ENCODE measurements around the gene RAD51B. TPM values are rescaled to one million over a fixed set of nuclear protein-coding genes. Genes with fewer than 3 reads are reported as not detected.

The RAD51B gene
- total RNA-seq, 1 experiment from 2014 or later: 23.3 TPM

- intact Hi-C loops (cut with micrococcal nuclease; ENCODE audit: unreplicated experiment): no loop called here
- Histone ChIP-seq H3K27ac (ENCODE audit: low read depth, low read length, poor library complexity, severe bottlenecking) (no peak overlapping the region), H3K9me3 (ENCODE audit: low read depth, low read length, poor library complexity, severe bottlenecking) (no peaks in the 10 kb centered on the region), H3K4me3 (ENCODE audit: low read depth, low read length, poor library complexity, severe bottlenecking) (no peak overlapping the region), H3K27me3 (replicated peaks; ENCODE audit: insufficient read depth, low read depth, low read length, poor library complexity) (no peaks in the 10 kb centered on the region), H3K4me1 (ENCODE audit: insufficient read depth, low read length, poor library complexity, severe bottlenecking) (no peaks in the 10 kb centered on the region), H3K36me3 (ENCODE audit: insufficient read depth, low read length, poor library complexity, severe bottlenecking) (no peaks in the 10 kb centered on the region)
- DNase-seq (ENCODE audit: low spot score): no peak
- no peak for TF ChIP-seq EZH2 (IDR thresholded peaks at IDR 0.05; ENCODE audit: borderline replicate concordance, low read depth, low read length, poor library complexity, severe bottlenecking)
- TF ChIP-seq CTCF (conservative IDR thresholded peaks at IDR 0.05; ENCODE audit: low read depth, low read length): no peak
- ChIA-PET POLR2A (ENCODE audit: low non-redundant PET) (no interaction called here), CTCF (no interaction called here)
- BruUV-seq (replicated peaks): no TSS peak
These were observed 138.4 kb downstream of the RAD51B start for GRCh38 chr14:67957946-67958345.

- Histone ChIP-seq H3K27ac (ENCODE audit: low read depth, low read length, poor library complexity, severe bottlenecking) (no peak overlapping the region), H3K4me1 (ENCODE audit: insufficient read depth, low read length, poor library complexity, severe bottlenecking) (no peaks in the 10 kb centered on the region), H3K27me3 (replicated peaks; ENCODE audit: insufficient read depth, low read depth, low read length, poor library complexity) (no peaks in the 10 kb centered on the region), H3K4me3 (ENCODE audit: low read depth, low read length, poor library complexity, severe bottlenecking) (no peak overlapping the region), H3K36me3 (ENCODE audit: insufficient read depth, low read length, poor library complexity, severe bottlenecking) (no peaks in the 10 kb centered on the region), H3K9me3 (ENCODE audit: low read depth, low read length, poor library complexity, severe bottlenecking) (no peaks in the 10 kb centered on the region)
- TF ChIP-seq EZH2 (IDR thresholded peaks at IDR 0.05; ENCODE audit: borderline replicate concordance, low read depth, low read length, poor library complexity, severe bottlenecking) (no peak), CTCF (conservative IDR thresholded peaks at IDR 0.05; ENCODE audit: low read depth, low read length) (no peak)
- DNase-seq (ENCODE audit: low spot score): no peak
- ChIA-PET POLR2A (ENCODE audit: low non-redundant PET) (no interaction called here), CTCF (no interaction called here)
- intact Hi-C loops (cut with micrococcal nuclease; ENCODE audit: unreplicated experiment): no loop called here
- no TSS peak for BruUV-seq (replicated peaks)
These were observed 142.1 kb downstream of the RAD51B start for GRCh38 chr14:67961676-67962075.

GRCh38 chr14:67962215-67962644 is 142.7 kb downstream of the RAD51B start:
- intact Hi-C loops (cut with micrococcal nuclease; ENCODE audit: unreplicated experiment): no loop called here
- TF ChIP-seq EZH2 (IDR thresholded peaks at IDR 0.05; ENCODE audit: borderline replicate concordance, low read depth, low read length, poor library complexity, severe bottlenecking) (no peak), CTCF (conservative IDR thresholded peaks at IDR 0.05; ENCODE audit: low read depth, low read length) (no peak)
- CTCF ChIA-PET: no interaction called here

More at GRCh38 chr14:67962215-67962644, 142.7 kb downstream of the RAD51B start:
- no peaks in the 10 kb centered on the region for H3K36me3 ChIP-seq (ENCODE audit: insufficient read depth, low read length, poor library complexity, severe bottlenecking)
- no peaks in the 10 kb centered on the region for H3K9me3 ChIP-seq (ENCODE audit: low read depth, low read length, poor library complexity, severe bottlenecking)
- H3K27me3 ChIP-seq (replicated peaks; ENCODE audit: insufficient read depth, low read depth, low read length, poor library complexity): no peaks in the 10 kb centered on the region
- no TSS peak for BruUV-seq (replicated peaks)
- no peak overlapping the region for H3K27ac ChIP-seq (ENCODE audit: low read depth, low read length, poor library complexity, severe bottlenecking)
- POLR2A ChIA-PET (ENCODE audit: low non-redundant PET): no interaction called here
- H3K4me1 ChIP-seq (ENCODE audit: insufficient read depth, low read length, poor library complexity, severe bottlenecking): no peaks in the 10 kb centered on the region
- no peak overlapping the region for H3K4me3 ChIP-seq (ENCODE audit: low read depth, low read length, poor library complexity, severe bottlenecking)
- no peak for DNase-seq (ENCODE audit: low spot score)

Data from A673 (cell line).